Esophagus (tissue), 2 donors: ENCODE data around the gene KRT74. TPM values are rescaled to one million over a fixed set of nuclear protein-coding genes. Genes with fewer than 3 reads are reported as not detected.
"Not testable (repeated sequence)": the region's sequence is repeated elsewhere in the genome, so short reads cannot be mapped to it uniquely, and the experiment has no call there.

Experiments
- H3K27ac ChIP-seq, 2 donors: one replicate each; pipeline ENCODE4 v1.5.1; 2013; ENCODE audit warnings: low read depth in 2 of 2, mild to moderate bottlenecking in 2 of 2, inconsistent platforms in 1 of 2, low read length in 1 of 2, moderate library complexity in 1 of 2
- H3K27me3 ChIP-seq, 2 donors: one replicate each; pipeline ENCODE4 v1.6.1; 2013; ENCODE audit warnings: low read length in 2 of 2, control low read depth in 1 of 2, mild to moderate bottlenecking in 1 of 2; ENCODE audit not compliant: insufficient read depth in 2 of 2, control insufficient read depth in 1 of 2
- H3K36me3 ChIP-seq, 2 donors: one replicate each; pipeline ENCODE4 v1.6.1; 2013; ENCODE audit warnings: low read length in 1 of 2; ENCODE audit not compliant: control insufficient read depth in 2 of 2, insufficient read depth in 2 of 2
- H3K4me1 ChIP-seq, 2 donors: one replicate each; pipeline ENCODE4 v1.6.1; 2013; ENCODE audit warnings: low read length in 1 of 2; ENCODE audit not compliant: control insufficient read depth in 2 of 2, insufficient read depth in 2 of 2
- H3K4me3 ChIP-seq, 2 donors: one replicate each; pipeline ENCODE4 v1.5.1; 2013; ENCODE audit warnings: low read length in 2 of 2, mild to moderate bottlenecking in 2 of 2, low read depth in 1 of 2, moderate library complexity in 1 of 2
- H3K9me3 ChIP-seq, 2 donors: one replicate each; pipeline ENCODE4 v1.6.1; 2013; ENCODE audit warnings: mild to moderate bottlenecking in 2 of 2, low read depth in 1 of 2, low read length in 1 of 2, moderate library complexity in 1 of 2; ENCODE audit not compliant: control insufficient read depth in 2 of 2, insufficient read depth in 1 of 2
- WGBS, 2 donors: extraction: QIAGEN DNeasy Blood & Tissue Kit; methylation state at CpG; one replicate each; pipeline ENCODE4 v1.1.7; 2013; 5-methylcytosine and 5-hydroxymethylcytosine counted together
- polyA plus RNA-seq, 2 donors: library from polyadenylated mRNA; stranded (reverse); fragments of 200-250 nt; gene quantifications; one replicate each; pipeline ENCODE4 v1.2.3, GENCODE V29; 2013
- donor health status: healthy with polysubstance abuse.
- donor health status: Bipolar disorder and iron deficiency.

KRT74 gene
- polyA plus RNA-seq, 2 donors: 0.07 to 0.24 TPM

GRCh38 chr12:52604859-52605258 is 31.2 kb upstream of the KRT74 start:
- Histone ChIP-seq H3K27ac (no peak overlapping the region), H3K27me3 (no peaks in the 10 kb centered on the region)

DNA sequence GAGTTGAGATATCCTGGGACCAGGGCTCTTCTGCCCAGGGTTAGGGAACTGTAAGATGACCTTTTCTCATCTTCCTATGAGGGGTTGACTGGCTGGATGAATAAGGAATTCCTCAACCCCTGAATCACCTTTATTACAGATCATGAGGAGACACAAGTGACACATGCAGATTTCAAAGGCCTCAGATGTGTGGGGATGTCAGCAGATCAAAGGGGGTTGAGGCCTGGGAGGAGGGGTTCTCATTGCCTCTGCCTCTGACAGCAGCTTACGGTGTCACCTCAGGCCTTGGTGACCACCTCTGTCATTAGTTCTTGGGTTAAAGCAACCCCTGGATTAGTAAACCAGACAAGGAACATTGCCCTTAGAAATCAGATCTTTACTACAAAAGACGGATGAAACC is 29.7 kb upstream of the KRT74 start:
- no peaks in the 10 kb centered on the region for H3K36me3 ChIP-seq
- no peak overlapping the region for H3K4me3 ChIP-seq
- 95 to 96% methylated on average over 2 of the region's 2 CpGs for WGBS, 2 donors
- no peaks in the 10 kb centered on the region for H3K27me3 ChIP-seq
- no peak overlapping the region for H3K27ac ChIP-seq
- H3K9me3 ChIP-seq: peaks cover 0 to 4% of the 10 kb centered on the region in 2 donors
- no peaks in the 10 kb centered on the region for H3K4me1 ChIP-seq

More at GRCh38 chr12:52604859-52605258, 31.2 kb upstream of the KRT74 start:
- H3K9me3 ChIP-seq: peaks cover 0 to 4% of the 10 kb centered on the region in 2 donors
- no peak overlapping the region for H3K4me3 ChIP-seq
- no peaks in the 10 kb centered on the region for H3K36me3 ChIP-seq
- no peaks in the 10 kb centered on the region for H3K4me1 ChIP-seq

GRCh38 chr12:52602552-52602951 is 28.9 kb upstream of the KRT74 start:
- no peaks in the 10 kb centered on the region for H3K27me3 ChIP-seq
- H3K36me3 ChIP-seq: no peaks in the 10 kb centered on the region
- H3K9me3 ChIP-seq: peaks cover 0 to 4% of the 10 kb centered on the region in 2 donors
- no peak overlapping the region for H3K27ac ChIP-seq
- WGBS, 2 donors: 92 to 93% methylated on average over 5 of the region's 5 CpGs
- no peaks in the 10 kb centered on the region for H3K4me1 ChIP-seq
- H3K4me3 ChIP-seq: no peak overlapping the region

GRCh38 chr12:52601671-52602070 is 28.0 kb upstream of the KRT74 start:
- no peaks in the 10 kb centered on the region for H3K27me3 ChIP-seq
- no peak overlapping the region for H3K27ac ChIP-seq
- WGBS, 2 donors: 72 to 83% methylated on average over 4 of the region's 4 CpGs
- H3K9me3 ChIP-seq: peaks cover 0 to 4% of the 10 kb centered on the region in 2 donors
- no peaks in the 10 kb centered on the region for H3K4me1 ChIP-seq
- H3K36me3 ChIP-seq: no peaks in the 10 kb centered on the region
- H3K4me3 ChIP-seq: no peak overlapping the region

- Histone ChIP-seq H3K27ac (no peak within 1 kb of the TSS), H3K4me1 (no peaks in the 10 kb centered on the region), H3K36me3 (no peaks in the 10 kb centered on the region), H3K9me3 (peaks cover 0 to 4% of the 10 kb centered on the region in 2 donors), H3K4me3 (no peak within 1 kb of the TSS), H3K27me3 (no peaks in the 10 kb centered on the region)
- 33% methylated on average over 48 of the region's 48 CpGs for WGBS, 2 donors
Observed at GRCh38 chr12:52600941-52601481, 27.4 kb upstream of the KRT74 start, which contains the start of gene KRT72. Gene KRT72 (minus strand): TSS chr12:52601463. CDS start chr12:52601452, 11 bp downstream.

DNA sequence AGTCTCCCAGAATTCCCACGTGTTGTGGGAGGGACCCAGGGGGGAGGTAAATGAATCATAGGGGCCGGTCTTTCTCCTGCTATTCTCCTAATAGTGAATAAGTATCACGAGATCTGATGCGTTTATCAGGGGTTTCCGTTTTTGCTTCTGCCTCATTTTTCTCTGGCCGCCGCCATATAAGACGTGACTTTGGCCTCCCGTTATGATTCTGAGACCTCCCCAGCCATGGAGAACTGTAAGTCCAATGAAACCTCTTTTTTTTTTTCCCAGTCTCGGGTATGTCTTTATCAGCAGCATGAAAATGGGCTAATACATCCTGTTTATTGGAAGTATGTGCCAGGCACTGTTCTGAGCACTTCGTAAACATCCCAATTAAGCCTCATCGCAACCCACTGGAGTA is 26.8 kb upstream of the KRT74 start:
- WGBS, 2 donors: 88 to 90% methylated on average over 12 of the region's 12 CpGs
- H3K27me3 ChIP-seq: no peaks in the 10 kb centered on the region
- H3K4me1 ChIP-seq: no peaks in the 10 kb centered on the region
- peaks cover 0 to 4% of the 10 kb centered on the region in 2 donors for H3K9me3 ChIP-seq
- H3K36me3 ChIP-seq: no peaks in the 10 kb centered on the region
- H3K4me3 ChIP-seq: no peak overlapping the region
- H3K27ac ChIP-seq: no peak overlapping the region

DNA sequence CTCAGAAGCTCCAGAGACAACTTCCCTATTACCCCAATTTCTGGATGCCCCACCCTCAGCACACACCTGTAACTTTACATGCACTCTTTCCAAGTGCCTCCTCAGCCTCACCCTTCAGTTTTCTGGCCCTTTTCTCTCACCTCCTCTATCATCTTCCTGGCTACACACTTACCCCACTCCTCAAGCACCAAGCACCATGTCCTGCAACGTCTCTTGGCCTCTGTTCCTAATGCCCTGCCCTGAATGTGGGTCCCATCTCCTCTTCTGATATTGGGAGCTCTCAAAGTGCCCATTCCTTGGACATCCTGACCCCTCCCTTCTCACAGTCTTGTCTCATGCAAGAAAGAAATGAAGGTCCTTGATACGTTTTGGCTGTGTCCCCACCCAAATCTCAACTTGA is 26.4 kb upstream of the KRT74 start:
- no peaks in the 10 kb centered on the region for H3K4me1 ChIP-seq
- no peaks in the 10 kb centered on the region for H3K27me3 ChIP-seq
- no peak overlapping the region for H3K4me3 ChIP-seq
- no peaks in the 10 kb centered on the region for H3K36me3 ChIP-seq
- WGBS, 2 donors: 65 to 67% methylated on average over 2 of the region's 2 CpGs
- no peak overlapping the region for H3K27ac ChIP-seq
- peaks cover 0 to 4% of the 10 kb centered on the region in 2 donors for H3K9me3 ChIP-seq

DNA sequence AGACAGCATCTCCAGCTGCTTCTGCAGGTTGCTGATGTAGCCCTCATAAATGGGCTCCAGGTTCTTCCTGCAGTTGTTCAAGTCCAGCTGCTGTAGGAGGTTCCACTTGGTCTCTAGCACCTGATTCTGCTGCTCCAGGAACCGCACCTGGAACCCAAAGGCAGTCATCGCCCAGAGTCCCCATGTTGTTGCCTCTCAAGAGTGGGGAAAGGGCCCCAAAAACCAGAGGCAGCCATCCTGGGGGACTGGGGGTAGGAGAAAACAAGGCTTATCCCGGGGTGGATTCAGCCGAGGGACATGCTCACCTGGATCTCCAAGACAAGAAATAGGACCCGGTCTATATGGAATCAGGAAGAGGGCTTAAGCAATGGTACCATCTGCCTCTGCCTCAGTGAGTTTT is 25.3 kb upstream of the KRT74 start:
- WGBS, 2 donors: 88 to 93% methylated on average over 5 of the region's 5 CpGs

GRCh38 chr12:52594237-52594636 is 20.6 kb upstream of the KRT74 start:
- H3K36me3 ChIP-seq, H3K9me3 ChIP-seq, H3K4me3 ChIP-seq, H3K4me1 ChIP-seq, H3K27ac ChIP-seq, H3K27me3 ChIP-seq: not testable (repeated sequence)
- WGBS, 2 donors: 95 to 99% methylated on average over 4 of the region's 4 CpGs

More for the DNA sequence above, 25.3 kb upstream of the KRT74 start:
- Histone ChIP-seq H3K27me3 (no peaks in the 10 kb centered on the region), H3K27ac (no peak overlapping the region), H3K9me3 (peaks cover 0 to 4% of the 10 kb centered on the region in 2 donors), H3K4me3 (no peak overlapping the region), H3K4me1 (no peaks in the 10 kb centered on the region), H3K36me3 (no peaks in the 10 kb centered on the region)

DNA sequence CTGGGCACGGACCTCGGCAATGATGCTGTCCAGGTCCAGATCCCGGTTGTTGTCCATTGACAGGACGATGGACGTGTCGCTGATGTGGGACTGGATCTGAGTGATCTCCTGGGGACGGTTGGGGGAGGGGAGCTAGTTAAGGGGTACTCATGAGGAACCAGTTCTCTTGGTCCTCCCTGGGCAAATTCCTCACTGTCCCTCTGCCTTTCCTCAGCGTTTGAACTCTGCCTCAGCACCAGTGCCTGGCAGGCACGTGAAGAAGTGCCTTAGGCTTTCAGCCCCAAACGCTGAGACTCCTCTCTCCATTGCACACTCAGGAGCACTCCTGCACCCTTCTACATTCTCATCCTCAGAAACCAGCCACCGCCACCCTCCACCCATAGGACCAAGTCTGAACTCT is 17.9 kb upstream of the KRT74 start:
- no peaks in the 10 kb centered on the region for H3K9me3 ChIP-seq
- 91 to 92% methylated on average over 11 of the region's 11 CpGs for WGBS, 2 donors
- H3K27me3 ChIP-seq: no peaks in the 10 kb centered on the region

More for the DNA sequence above, 17.9 kb upstream of the KRT74 start:
- Histone ChIP-seq H3K4me3 (no peak overlapping the region), H3K27ac (no peak overlapping the region), H3K4me1 (no peaks in the 10 kb centered on the region), H3K36me3 (no peaks in the 10 kb centered on the region)
